Measurements from ENCODE around the gene STRN4.

DNA sequence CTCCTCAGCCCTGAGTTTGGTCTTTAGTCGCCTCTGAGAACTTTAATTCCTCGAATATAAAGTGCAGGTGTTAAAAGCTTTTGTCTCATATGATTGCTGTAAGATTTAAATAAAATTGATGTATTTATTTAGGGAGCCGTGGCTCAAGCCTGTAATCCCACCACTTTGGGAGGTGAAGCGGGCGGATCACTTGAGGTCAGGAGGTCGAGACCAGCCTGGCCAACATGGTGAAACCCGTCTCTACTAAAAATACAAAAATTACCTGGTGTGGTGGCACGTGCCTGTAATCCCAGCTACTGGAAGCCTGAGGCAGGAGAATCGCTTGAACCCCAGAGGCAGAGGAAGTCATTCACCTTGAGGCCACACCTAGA is 42.7 kb upstream of the STRN4 start:
- TF ChIP-seq, protein P1, sequence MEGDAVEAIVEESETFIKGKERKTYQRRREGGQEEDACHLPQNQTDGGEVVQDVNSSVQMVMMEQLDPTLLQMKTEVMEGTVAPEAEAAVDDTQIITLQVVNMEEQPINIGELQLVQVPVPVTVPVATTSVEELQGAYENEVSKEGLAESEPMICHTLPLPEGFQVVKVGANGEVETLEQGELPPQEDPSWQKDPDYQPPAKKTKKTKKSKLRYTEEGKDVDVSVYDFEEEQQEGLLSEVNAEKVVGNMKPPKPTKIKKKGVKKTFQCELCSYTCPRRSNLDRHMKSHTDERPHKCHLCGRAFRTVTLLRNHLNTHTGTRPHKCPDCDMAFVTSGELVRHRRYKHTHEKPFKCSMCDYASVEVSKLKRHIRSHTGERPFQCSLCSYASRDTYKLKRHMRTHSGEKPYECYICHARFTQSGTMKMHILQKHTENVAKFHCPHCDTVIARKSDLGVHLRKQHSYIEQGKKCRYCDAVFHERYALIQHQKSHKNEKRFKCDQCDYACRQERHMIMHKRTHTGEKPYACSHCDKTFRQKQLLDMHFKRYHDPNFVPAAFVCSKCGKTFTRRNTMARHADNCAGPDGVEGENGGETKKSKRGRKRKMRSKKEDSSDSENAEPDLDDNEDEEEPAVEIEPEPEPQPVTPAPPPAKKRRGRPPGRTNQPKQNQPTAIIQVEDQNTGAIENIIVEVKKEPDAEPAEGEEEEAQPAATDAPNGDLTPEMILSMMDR (IDR thresholded peaks at IDR 0.05; ENCODE audit: insufficient read depth, low read length): no peak
- TF ChIP-seq POLR2AphosphoS5 (IDR thresholded peaks at IDR 0.05; ENCODE audit: low read depth): no peak
